Measurements from ENCODE around the gene TMEM30B.

Gene TMEM30B

DNA sequence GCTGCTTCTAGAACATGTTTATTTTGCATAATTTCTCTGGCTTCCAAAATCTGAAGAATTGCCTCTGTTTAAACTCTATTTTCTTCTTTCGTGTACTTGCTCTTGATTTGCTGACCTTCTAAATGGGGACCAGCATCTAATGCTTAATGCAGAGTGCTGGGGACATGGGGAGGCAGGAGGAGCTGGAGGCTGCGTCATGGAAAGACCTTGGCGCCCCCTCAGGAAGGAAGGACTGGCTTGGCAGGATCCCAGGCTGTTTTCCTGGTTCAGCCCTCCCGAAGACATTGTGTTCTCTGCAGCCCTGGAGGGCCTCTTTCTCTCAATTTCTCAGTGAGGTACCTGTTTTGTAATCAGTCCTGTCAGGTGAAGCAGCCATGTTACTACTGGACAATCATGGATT, 45.7 kb upstream of the TMEM30B start:
- Histone ChIP-seq H3K27me3 (peaks cover 0 to 5% of the 10 kb centered on the region in 2 donors), H3K4me1 (peaks cover 0 to 10% (median 6%) of the 10 kb centered on the region in 4 donors), H3K9me3 (no peaks in the 10 kb centered on the region), H3K27ac (no peak overlapping the region), H3K4me3 (no peak overlapping the region), H3K36me3 (no peaks in the 10 kb centered on the region)
- DNase-seq = peak; percentile 74 to 83
- TF ChIP-seq, protein P1, sequence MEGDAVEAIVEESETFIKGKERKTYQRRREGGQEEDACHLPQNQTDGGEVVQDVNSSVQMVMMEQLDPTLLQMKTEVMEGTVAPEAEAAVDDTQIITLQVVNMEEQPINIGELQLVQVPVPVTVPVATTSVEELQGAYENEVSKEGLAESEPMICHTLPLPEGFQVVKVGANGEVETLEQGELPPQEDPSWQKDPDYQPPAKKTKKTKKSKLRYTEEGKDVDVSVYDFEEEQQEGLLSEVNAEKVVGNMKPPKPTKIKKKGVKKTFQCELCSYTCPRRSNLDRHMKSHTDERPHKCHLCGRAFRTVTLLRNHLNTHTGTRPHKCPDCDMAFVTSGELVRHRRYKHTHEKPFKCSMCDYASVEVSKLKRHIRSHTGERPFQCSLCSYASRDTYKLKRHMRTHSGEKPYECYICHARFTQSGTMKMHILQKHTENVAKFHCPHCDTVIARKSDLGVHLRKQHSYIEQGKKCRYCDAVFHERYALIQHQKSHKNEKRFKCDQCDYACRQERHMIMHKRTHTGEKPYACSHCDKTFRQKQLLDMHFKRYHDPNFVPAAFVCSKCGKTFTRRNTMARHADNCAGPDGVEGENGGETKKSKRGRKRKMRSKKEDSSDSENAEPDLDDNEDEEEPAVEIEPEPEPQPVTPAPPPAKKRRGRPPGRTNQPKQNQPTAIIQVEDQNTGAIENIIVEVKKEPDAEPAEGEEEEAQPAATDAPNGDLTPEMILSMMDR (IDR thresholded peaks at IDR 0.05) = no peak
- intact Hi-C loops (cut with DNase I; ENCODE audit: low total_unique reads) = no loop called here

DNA sequence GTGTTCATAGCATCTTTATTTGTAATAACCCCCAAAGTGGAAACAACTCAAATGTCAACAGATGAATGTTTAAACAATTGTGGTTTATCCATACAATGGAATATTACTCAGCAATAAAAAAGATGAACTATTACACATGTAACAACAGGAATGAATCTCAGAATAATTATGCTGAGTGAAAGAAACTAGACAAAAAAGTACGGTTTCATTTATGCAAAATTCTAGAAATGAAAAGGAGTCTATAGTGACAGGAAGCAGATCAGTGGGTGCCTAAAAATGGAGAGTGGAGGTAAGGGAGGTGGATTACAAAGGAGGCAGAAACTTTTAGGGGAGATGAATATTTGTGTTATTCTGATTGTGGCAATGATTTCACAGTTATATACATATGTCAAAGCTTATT, 45.0 kb upstream of the TMEM30B start:
- intact Hi-C loops (cut with DNase I; ENCODE audit: low total_unique reads) = no loop called here
- Histone ChIP-seq H3K36me3 (no peaks in the 10 kb centered on the region), H3K9me3 (no peaks in the 10 kb centered on the region), H3K4me3 (no peak overlapping the region), H3K27ac (no peak overlapping the region), H3K27me3 (peaks cover 0 to 11% of the 10 kb centered on the region in 2 donors), H3K4me1 (peaks cover 0 to 17% (median 10%) of the 10 kb centered on the region in 4 donors)
- TF ChIP-seq, protein P1 (IDR thresholded peaks at IDR 0.05) = no peak
- no peak for DNase-seq

DNA sequence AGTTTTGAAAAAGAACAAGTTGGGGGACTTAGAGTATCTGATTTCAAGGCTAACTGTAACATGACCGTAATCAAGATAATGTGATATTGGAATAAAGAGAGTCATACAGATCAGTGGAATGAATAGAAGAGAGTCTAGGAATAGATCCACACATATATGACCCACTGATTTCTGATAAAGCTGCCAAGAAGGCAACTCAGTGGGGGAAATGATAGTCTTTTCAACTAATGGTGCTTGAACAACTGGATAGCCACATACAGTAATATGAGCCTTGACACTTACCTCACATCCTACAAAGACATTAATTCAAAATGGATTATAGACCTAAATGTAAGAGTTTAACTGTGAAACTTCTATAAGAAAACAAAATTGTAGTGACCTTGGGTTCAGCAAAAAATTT, 44.0 kb upstream of the TMEM30B start:
- Histone ChIP-seq H3K36me3 (no peaks in the 10 kb centered on the region), H3K27me3 (peaks cover 0 to 19% of the 10 kb centered on the region in 2 donors), H3K27ac (no peak overlapping the region), H3K9me3 (no peaks in the 10 kb centered on the region), H3K4me1 (peaks cover 0 to 22% (median 12%) of the 10 kb centered on the region in 4 donors), H3K4me3 (no peak overlapping the region)
- intact Hi-C loops (cut with DNase I; ENCODE audit: low total_unique reads) = no loop called here
- TF ChIP-seq, protein P1 (IDR thresholded peaks at IDR 0.05) = no peak
- DNase-seq = no peak

DNA sequence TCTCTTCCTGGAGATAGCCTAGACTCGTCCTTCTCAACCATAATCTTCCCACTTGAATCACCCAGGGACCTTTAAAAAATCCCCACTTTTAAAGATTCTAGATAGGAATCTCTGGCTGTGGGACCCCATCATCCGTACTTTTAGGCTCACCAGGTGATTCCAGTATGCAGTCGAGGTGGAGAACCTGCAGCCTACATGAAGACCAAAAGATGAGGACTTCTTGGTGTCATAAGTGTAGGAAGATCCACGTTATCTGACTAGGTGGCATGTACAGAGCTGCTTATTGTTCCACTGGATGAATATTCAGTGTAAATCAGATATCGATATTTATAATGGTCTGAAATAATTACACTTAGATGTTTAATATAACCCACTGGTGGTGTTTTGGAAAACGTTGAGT, 42.8 kb upstream of the TMEM30B start:
- intact Hi-C loops (cut with DNase I; ENCODE audit: low total_unique reads) = no loop called here
- Histone ChIP-seq H3K27ac (no peak overlapping the region), H3K4me1 (peaks cover 0 to 22% (median 12%) of the 10 kb centered on the region in 4 donors), H3K9me3 (no peaks in the 10 kb centered on the region), H3K27me3 (peaks cover 0 to 19% of the 10 kb centered on the region in 2 donors), H3K4me3 (peak overlapping the region in 1 of 2 donors; percentile 58), H3K36me3 (no peaks in the 10 kb centered on the region)
- TF ChIP-seq, protein P1 (IDR thresholded peaks at IDR 0.05) = no peak
- no peak for DNase-seq

DNA sequence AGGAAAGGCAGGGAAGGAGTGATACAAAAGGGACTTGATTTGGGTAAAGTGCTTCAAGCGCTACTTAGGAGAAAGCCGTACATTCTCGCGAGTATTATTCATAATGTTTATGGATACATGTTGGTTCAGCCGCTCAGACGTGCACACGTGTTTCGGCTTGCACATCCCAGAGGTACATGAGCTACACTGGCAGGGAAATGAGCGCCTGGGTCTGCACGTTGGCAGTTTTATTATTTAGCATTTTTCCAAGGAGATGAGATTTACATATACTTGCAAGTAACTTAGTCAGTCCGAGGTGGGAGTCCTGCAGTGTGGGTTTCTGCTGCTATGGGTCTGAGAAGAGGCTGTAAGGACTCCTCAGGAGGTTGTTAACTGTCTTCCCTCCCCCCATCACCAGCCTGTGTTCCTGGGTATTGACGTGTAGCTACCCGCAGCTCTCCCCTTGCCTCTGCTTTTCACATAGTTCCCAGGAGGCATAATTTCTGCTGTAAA, 41.7 kb upstream of the TMEM30B start:
- intact Hi-C loops (cut with DNase I; ENCODE audit: low total_unique reads) = no loop called here

More for the DNA sequence above, 41.7 kb upstream of the TMEM30B start:
- Histone ChIP-seq H3K27me3 (peaks cover 0 to 19% of the 10 kb centered on the region in 2 donors), H3K27ac (no peak overlapping the region), H3K4me1 (peaks cover 0 to 22% (median 12%) of the 10 kb centered on the region in 4 donors), H3K9me3 (no peaks in the 10 kb centered on the region), H3K36me3 (no peaks in the 10 kb centered on the region), H3K4me3 (peak overlapping the region; percentile 53 to 58)
- TF ChIP-seq, protein P1 (IDR thresholded peaks at IDR 0.05) = no peak
- no peak for DNase-seq

Measured in tibial artery (tissue), 4 donors.